GM10266 (cell line): ENCODE results near the gene CFAP90.

Experiments
- DNase-seq: peaks from one replicate; pipeline ENCODE4 v3.0.0; 2012; ENCODE audit errors: extremely low spot score
- TF ChIP-seq, protein P1 (sequence below): IDR thresholded peaks from 2 replicates; pipeline ENCODE4 v1.5.1; 2012; ENCODE audit warnings: mild to moderate bottlenecking, low read depth; ENCODE audit not compliant: control insufficient read depth, insufficient read depth; ENCODE audit errors: missing control alignments

The CFAP90 gene

GRCh38 chr5:7784683-7785380, 66.1 kb downstream of the CFAP90 start:
- no peak for DNase-seq
- TF ChIP-seq, protein P1, sequence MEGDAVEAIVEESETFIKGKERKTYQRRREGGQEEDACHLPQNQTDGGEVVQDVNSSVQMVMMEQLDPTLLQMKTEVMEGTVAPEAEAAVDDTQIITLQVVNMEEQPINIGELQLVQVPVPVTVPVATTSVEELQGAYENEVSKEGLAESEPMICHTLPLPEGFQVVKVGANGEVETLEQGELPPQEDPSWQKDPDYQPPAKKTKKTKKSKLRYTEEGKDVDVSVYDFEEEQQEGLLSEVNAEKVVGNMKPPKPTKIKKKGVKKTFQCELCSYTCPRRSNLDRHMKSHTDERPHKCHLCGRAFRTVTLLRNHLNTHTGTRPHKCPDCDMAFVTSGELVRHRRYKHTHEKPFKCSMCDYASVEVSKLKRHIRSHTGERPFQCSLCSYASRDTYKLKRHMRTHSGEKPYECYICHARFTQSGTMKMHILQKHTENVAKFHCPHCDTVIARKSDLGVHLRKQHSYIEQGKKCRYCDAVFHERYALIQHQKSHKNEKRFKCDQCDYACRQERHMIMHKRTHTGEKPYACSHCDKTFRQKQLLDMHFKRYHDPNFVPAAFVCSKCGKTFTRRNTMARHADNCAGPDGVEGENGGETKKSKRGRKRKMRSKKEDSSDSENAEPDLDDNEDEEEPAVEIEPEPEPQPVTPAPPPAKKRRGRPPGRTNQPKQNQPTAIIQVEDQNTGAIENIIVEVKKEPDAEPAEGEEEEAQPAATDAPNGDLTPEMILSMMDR = no peak

GRCh38 chr5:7781899-7782298, 69.0 kb downstream of the CFAP90 start:
- DNase-seq = no peak
- TF ChIP-seq, protein P1 = no peak
